ENCODE results near the gene ZFP36. TPM values are rescaled to one million over a fixed set of nuclear protein-coding genes. Genes with fewer than 3 reads are reported as not detected.

Gene ZFP36
- polyA plus RNA-seq, 3 donors: 15.4 to 59.7 (median 26.1) TPM

GRCh38 chr19:39415111-39416046, 8.7 kb downstream of the ZFP36 start:
- DNase-seq (ENCODE audit: low read depth in 3 of 3, low spot score in 2 of 3): no peak

- DNase-seq (ENCODE audit: low read depth in 3 of 3, low spot score in 2 of 3): no peak
Measured at GRCh38 chr19:39416152-39417120, 9.8 kb downstream of the ZFP36 start.

GRCh38 chr19:39417463-39418181, 11.0 kb downstream of the ZFP36 start:
- no peak for DNase-seq (ENCODE audit: low read depth in 3 of 3, low spot score in 2 of 3)

GRCh38 chr19:39419003-39419402, 12.4 kb downstream of the ZFP36 start:
- DNase-seq (ENCODE audit: low read depth in 3 of 3, low spot score in 2 of 3): no peak

GRCh38 chr19:39420769-39421168, 14.1 kb downstream of the ZFP36 start:
- no peak for DNase-seq (ENCODE audit: low read depth in 3 of 3, low spot score in 2 of 3)

- DNase-seq (ENCODE audit: low read depth in 3 of 3, low spot score in 2 of 3): no peak
Measured at GRCh38 chr19:39422020-39422419, 15.4 kb downstream of the ZFP36 start.

GRCh38 chr19:39423258-39424086, 16.8 kb downstream of the ZFP36 start:
- DNase-seq (ENCODE audit: low read depth in 3 of 3, low spot score in 2 of 3): no peak

- no peak for DNase-seq (ENCODE audit: low read depth in 3 of 3, low spot score in 2 of 3)
Measured at GRCh38 chr19:39424934-39425333, 18.3 kb downstream of the ZFP36 start.

- DNase-seq (ENCODE audit: low read depth in 3 of 3, low spot score in 2 of 3): no peak
Measured at GRCh38 chr19:39425744-39426143, 19.1 kb downstream of the ZFP36 start.

- DNase-seq (ENCODE audit: low read depth in 3 of 3, low spot score in 2 of 3): no peak
Measured at GRCh38 chr19:39426170-39426569, 19.5 kb downstream of the ZFP36 start.

- no peak for DNase-seq (ENCODE audit: low read depth in 3 of 3, low spot score in 2 of 3)
Measured at GRCh38 chr19:39427707-39428106, 21.1 kb downstream of the ZFP36 start.

- DNase-seq (ENCODE audit: low read depth in 3 of 3, low spot score in 2 of 3): no peak
Measured at GRCh38 chr19:39428283-39429112, 21.9 kb downstream of the ZFP36 start.

GRCh38 chr19:39430675-39431593, 24.3 kb downstream of the ZFP36 start:
- no peak for DNase-seq (ENCODE audit: low read depth in 3 of 3, low spot score in 2 of 3)

GRCh38 chr19:39432677-39433025, 26.0 kb downstream of the ZFP36 start:
- DNase-seq (ENCODE audit: low read depth in 3 of 3, low spot score in 2 of 3): no peak

GRCh38 chr19:39433480-39434079, 26.9 kb downstream of the ZFP36 start:
- no peak for DNase-seq (ENCODE audit: low read depth in 3 of 3, low spot score in 2 of 3)

- no peak for DNase-seq (ENCODE audit: low read depth in 3 of 3, low spot score in 2 of 3)
Measured at GRCh38 chr19:39434123-39435076, 27.8 kb downstream of the ZFP36 start.
